HTERT RPE-1 (cell line): ENCODE measurements around the gene IPCEF1.

Experiments used
- in situ Hi-C: fragments of 300-500 bp; cut with MboI; formaldehyde crosslinking; loops from 4 replicates; pipeline ENCODE4 v1.14.3; 2020; ENCODE audit warnings: low sequenced_read_pairs

The IPCEF1 gene

DNA sequence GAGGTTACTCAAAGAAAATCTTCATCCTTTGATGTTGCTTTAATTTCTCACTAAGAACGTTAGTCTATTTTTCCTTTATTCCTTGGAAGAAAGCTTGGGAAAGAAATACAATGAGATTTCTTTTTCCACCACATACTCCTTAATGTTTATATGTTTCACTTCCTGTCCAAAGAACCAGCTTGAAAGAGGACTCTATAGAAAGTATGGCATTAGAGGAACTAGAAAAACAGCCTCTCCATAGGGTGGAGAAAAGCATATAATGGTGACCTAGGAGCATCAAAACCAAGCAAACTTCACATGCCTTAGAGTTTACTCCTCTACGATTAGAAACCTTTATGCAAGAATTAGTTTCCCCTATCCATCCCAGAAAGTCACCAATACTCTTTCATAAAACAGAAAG lies 186.5 kb downstream of the IPCEF1 start:
- in situ Hi-C loops, result no loop called here

DNA sequence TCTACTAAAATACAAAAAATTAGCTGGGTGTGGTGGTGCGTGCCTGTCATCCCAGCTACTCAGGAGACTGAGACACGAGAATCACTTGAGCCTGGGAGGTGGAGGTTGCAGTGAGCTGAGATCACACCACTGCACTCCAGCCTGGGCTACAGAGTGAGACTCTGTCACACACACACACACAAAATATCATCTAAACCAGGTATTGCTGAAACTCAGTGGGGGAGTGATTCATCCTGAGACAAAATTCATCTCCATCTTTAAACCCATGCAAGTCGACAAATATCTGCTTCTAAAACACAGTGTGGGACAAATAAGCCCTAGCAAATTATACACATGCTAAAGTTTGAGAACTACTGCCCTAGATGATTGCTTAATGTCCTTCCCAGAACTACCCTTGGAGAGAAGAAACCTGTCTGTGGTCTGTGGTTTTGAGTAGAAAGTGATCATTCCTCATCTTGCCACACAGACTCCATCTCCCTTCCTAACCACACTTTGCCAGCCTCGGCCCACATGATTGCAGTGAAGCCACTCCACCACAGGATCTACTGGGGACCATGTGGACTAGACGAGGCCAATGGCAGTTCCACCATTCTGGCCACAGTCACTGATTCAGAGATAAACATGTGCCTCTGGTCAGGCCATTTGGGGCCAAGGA lies 187.3 kb downstream of the IPCEF1 start:
- in situ Hi-C loops, result no loop called here

DNA sequence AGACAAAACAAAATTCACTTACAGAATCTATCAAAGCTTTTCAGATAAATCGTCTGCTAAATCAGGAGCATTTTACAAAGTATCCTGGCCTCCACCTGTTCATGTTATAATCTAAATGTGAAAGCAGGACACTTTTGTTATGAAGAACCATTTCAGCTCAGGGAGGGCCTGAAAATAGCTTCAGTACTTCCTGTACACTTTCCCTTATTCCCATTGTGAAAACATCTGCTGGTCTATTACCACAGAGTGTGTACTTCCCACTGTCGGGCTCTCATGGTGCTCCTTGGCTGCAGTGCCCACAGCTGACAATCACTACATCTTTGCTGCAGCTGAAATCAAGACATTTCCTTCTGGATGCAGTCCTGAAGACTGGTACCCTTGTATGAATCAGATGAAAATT lies 189.5 kb downstream of the IPCEF1 start:
- in situ Hi-C loops, result no loop called here

DNA sequence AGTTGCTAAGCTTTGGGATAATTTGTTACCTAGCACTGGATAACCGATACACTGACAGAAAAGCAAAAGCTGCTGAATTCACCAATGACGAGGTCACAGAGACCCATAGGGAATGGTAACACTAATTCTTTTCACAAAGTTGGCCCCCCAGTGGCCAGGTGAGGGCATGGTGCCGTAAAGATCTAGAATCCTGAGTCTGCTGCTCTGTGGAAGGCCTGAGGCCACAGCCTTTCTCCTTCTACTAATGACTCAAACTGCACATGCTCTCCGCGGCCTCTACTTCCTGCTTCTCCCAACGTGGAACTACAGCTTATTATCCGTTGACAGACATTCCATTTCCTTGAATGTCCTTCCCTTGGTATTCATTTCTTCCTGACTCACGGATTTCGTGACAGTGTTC lies 190.5 kb downstream of the IPCEF1 start:
- in situ Hi-C loops, result no loop called here

DNA sequence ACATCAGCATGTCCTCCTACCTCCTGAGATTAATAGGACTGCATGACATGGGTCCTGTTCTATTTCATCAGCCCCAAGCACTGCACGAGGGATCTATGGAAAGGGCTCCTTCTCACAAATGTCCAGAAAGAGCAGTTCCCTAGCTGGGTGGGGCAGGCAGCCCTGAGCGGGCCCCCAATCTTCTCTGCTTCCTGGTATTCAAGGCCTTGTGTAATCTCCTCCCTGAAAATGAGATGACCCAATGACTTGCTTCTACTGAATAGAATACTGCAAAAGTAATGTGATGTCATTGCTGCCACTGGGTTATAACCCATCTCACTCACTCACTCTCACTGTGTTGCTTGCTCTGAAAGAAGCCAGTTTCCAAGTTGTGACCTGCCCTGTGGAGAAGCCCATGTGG lies 191.1 kb downstream of the IPCEF1 start:
- in situ Hi-C loops, result no loop called here

DNA sequence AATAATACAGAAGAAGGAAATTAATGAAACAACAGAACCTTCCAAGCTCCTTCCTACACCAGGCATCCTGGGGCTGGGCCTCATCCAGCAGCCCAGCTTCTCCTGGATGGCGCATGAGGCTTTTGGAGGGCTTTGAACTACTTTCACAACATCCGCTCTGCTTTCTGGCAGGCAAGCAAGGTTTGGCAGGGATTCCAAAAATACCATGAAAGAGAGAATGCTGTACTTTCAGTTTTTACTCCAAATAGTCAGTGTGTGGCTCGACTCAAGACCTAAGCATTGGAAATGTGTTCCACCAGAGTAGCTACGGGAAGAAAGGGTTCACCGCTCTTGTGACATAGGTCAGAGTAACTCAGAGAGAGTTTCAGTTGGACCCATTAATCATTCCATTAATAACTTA lies 192.2 kb downstream of the IPCEF1 start:
- in situ Hi-C loops, result no loop called here

DNA sequence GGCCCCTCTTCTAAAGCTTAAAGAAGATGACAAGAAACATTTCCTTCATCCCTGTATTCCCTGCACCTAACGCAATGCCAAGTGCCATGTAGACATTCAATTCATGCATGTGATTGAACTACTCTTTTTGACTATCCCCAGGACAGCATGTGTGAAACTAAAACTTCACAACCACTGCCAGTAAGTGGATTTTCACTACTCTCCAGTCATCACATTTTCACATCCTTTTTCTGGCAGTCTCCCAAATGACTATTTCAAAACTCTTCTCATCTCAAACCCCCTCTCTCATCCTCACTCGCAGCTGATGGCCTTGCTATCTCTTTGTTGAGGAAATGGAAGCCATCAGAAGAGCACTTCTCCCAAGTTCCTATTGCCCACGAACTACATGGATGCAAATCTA lies 194.9 kb downstream of the IPCEF1 start:
- in situ Hi-C loops, result no loop called here

DNA sequence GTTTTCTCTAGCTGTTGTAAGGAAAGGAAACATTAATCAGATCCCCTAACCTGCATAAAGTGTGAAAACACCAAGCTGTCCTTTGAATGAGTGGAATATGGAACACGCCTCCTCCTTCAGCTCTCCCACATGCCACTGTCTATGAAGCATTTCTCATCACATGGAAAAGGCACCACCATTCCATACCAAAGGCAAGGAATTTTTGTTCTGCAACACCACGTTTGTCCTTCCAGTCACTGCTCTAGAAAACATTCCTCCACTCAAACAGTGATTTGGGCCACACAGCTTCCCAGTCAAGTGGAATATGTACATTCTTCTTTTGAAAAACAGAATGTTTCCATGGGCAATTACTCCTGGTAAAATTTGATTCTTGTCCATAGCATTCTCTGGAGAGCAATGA lies 197.5 kb downstream of the IPCEF1 start:
- in situ Hi-C loops, result no loop called here

DNA sequence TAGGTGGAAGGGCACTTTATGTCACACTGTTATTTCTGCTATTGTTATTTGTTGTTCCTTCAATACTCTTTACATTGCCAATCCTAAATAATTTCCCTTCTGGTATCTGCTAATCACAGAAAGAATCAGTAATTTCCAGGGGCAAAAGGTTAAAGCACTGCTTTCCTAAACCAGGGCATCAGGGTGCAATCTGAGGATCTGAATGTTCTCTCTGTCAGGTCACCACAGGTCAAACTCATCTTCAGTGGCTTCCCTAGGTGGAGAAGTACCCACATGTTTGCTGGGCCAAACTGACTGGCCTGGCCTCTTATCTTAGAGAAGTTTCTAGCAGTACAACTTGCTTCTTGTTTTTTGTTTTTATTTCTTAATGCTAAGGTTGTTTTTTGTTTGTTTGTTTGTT lies 198.9 kb downstream of the IPCEF1 start:
- in situ Hi-C loops, result no loop called here

DNA sequence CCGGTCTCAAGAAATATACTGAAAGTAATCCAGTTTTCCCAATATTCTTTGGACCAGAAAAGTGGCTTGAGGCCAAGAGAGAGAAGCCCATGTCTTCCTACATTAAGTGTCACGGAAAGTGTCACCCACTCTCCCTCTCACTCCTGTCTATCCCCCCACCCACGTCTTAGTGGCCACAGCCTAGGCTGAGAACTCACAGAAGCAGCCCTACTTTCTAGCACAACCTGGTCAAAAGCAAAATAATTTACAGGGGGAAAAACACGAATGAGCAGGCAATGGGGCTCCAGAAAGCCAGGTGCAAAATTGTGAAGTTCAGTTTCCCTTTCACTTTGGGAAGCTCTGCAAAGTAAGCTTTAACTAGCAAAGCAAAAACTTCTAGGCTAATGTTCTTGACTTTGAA lies 199.5 kb downstream of the IPCEF1 start:
- in situ Hi-C loops, result no loop called here

DNA sequence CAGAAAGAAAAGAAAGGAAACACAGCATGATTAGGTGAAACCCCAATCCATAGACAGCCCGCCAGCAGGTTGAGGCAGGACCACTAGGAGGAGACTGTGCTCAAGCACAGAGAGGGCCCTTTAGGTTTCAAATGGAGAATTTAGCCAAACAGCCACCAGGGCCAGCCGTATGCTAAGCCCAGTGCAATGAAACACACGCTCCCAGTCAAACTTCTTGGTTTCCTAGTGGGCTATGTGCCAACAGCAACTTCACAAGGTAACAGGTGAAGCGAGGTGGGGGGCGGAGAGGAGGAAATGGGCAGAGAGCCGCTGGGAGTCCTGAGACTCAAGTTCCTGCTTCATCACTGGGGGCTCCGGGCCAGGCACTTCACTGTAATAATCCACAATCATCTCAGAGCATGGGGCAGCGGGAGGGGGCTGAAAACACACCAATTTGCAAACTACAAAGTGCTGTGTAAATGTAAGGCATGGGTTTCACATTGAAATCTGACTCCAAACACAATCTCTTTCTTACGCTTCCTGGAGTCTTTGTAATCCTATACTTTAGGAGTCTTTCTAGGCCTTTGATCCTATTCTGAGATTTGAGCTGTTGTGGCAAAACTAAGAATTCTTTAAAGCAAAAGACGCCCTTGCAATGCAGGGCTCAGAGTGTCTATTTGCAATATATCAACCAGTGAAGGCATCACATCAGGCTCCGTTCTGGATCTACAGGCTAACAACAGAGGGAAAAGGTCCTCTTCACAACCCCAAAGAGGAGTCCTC lies 200.3 kb downstream of the IPCEF1 start:
- in situ Hi-C loops, result no loop called here

DNA sequence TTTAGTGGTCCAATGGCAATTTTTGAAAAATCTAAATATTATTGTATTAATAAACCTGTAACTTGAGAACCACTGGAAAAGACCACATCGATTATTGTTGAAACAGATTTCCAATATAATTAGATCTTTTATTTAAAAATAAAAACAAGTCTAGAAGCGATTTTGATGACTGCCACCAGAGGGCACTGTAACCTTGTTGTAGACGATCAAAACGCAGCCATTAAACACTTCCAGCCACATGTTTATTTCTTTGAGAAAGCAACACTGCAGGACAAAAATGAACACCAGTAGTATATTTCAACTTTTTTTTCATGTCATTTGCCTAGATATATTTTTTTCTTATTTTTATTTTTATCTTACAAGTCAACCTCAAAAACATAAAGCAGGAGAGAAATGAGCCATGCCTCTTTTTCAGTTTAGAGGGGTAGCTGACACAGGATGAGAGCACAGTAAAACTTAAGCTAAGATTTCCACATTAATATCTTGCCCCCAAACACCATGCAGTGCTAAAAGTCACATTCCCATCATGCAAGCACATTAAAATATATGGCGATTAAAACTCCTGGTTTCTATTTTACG lies 202.1 kb downstream of the IPCEF1 start:
- in situ Hi-C loops, result no loop called here

DNA sequence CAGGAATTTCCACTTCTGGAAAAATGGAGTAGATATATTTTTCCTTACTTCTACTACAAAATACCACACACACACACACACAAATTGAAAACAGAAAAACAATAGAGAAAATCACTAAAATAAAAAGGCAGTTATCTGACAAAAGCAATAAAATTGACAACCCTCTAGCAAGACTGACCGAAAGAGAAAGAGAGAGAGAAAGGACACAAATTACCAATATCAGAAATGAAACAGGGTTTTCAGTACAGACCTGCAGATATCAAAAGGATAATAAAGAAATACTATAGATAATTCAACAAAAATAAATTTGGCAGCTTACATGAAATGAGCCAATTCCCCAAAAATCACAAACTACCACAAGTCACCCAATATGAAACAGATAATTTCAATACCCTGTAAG lies 212.8 kb downstream of the IPCEF1 start:
- in situ Hi-C loops, result no loop called here

DNA sequence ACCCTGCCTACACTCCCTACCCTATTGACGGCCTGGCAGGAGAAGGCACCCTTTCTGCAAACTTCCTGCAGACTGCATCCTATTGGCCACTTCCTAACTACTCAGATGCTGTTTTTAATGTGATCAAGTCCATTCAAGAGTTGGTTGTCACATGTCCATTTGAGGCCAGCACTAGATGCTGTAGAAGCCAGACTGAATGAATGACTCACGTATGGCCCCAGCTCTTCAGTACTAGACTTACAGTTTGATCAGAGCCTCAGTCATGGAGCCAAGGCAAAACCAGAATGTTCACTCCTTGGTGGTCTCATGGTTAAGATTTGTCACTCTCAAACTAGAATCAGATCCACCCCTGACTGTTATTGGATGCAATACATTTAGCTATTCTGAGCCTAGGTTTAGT lies 215.9 kb downstream of the IPCEF1 start:
- in situ Hi-C loops, result no loop called here

DNA sequence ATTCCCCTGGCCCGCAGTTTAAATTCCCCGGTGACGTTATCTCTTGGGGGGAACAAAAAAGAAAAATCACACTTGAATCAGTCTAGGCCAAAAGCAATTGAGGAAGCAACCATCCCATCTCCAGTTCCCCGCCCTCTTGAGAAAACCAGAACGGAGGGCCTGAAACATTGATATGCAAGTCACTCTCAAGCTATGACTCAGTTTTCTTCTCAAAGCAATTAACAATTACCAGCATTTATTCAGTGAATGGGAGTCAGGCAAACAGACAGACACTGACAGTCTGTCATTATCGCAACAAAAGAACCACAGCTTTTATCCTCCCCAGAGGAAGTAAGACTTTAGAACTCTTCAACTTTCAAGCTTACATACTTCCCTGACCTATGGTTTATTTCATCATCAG lies 216.7 kb downstream of the IPCEF1 start:
- in situ Hi-C loops, result no loop called here

DNA sequence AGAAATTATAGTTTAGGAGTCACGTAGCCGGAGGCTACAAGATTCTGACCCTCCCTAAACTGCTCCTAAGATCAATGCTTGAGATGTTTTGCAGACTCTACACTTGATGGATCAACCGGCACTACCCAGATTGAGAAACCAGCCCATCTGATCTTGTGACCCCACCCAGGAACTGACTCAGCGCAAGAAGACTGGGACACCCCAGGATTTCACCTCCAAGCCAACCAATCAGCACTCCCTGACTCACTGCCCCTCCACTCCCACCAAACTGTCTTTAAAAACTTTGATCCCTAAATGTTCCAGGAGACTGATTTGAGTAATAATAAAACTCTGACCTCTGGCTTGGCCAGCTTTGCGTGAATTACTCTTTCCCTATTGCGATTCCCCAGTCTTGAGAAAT lies 217.8 kb downstream of the IPCEF1 start:
- in situ Hi-C loops, result no loop called here

DNA sequence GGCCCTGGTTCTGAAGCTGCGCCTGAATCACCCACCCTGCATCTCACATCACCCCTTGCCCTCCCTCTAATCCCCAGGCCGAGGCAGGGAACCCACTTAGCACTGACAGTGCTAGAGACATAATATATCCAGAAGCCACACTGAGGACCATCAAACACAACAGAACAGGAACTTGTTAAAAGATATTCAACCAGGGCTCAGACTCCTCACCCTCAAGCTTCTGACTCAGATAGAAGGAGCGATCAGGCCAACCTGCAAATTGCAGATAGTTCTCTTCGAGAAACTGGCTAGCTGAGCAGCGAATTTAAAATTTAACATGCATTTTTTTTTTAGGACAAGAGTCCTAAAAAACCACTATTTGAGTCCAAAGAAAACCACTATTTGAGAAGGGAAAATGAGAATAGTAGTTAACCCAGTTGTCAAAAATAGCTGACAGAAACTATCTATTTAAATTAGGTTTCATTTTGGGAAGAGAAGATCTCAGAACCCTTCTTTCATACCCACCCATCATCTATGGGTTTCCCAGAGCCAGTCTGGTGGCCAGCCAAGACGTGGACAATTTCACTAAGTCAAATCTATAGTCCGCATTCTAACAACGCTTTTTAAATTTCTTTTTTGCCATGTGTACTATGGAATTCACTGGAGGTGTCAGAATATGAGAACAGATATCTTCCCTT lies 222.0 kb downstream of the IPCEF1 start:
- in situ Hi-C loops, result no loop called here

DNA sequence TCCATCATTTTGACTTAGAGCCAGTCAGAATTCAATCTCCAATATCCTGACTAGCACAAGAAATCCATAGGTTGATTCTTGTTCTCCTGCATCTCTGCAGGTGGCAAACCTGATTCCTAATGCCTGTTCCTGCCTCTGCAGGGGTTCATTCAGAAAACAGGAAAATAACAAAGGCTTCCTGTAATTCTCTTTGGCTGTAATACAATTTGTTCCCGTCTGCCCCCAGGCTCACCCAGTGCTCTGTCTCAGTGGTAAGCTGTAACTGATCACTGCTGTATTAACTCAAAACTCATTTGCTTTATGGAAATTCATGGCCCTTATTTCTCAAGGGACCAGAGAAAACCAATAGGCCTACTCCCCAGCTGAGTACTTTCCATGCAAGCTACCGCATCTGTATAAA lies 228.9 kb downstream of the IPCEF1 start:
- in situ Hi-C loops, result no loop called here

DNA sequence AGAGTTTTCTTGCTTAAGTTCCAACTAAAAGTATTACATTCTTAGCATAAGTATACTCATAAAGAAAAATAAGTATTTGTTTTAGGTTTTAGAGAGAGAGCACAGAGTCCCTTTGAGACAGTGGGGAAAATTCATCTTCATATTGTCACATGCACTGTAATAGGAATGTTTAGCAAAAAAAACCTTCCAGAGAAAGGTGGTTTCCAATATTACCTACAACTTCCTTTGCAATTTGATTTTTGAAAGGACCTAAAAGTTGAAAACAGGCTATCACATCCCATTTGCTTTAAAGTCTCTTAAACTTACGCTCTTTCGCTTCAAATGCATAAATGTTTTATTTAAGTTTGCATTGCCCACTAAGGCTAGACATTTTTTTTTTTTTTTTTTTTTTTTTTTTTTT lies 231.2 kb downstream of the IPCEF1 start:
- in situ Hi-C loops, result no loop called here

DNA sequence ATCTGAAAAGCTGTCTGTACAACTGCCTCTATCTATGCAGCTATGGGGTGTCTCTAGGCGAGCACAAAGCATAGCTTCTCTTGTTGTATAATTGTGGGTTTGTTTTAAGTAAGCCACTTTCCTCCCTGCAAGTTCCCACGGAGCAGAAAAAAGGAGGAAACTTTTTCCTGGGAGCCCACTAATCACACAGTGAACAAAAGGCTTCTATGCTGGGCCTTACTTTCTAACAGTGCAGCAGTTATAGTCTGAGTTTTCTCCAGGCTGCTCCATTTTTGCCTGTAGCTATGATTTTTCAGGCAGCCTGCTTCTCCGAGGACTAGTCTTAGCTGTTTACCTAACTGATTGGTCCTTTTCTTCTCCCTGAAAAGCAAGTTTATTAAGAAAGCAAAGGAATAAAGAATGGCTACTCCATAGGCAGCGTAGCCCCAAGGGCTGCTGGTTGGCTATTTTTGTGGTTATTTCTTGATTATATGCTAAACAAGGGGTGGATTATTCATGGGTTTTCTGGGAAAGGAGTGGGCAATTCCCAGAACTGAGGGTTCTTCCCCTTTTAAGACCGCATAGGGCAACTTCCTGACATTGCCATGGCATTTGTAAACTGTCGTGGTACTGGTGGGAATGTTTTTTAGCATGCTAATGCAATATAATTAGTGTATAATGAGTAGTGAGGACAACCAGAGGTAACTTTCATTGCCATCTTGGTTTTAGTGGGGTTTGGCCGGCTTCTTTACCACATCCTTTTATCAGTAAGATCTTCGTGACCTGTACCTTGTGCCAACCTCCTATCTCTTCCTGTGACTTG lies 233.2 kb downstream of the IPCEF1 start:
- in situ Hi-C loops, result no loop called here
